SU-DHL-6 (cell line): ENCODE data around the gene PRR22.

Experiments
- CTCF ChIP-seq: fragments of 200-600 bp; sonication (generic); IDR thresholded peaks from one replicate; pipeline ENCODE4 v1.5.1; 2017; ENCODE audit warnings: antibody characterized with exemption, mild to moderate bottlenecking, low read length, moderate library complexity; ENCODE audit not compliant: insufficient read depth, poor library complexity, severe bottlenecking
- EZH2phosphoT487 ChIP-seq: fragments of 200-600 bp; sonication (generic), shearing (Covaris generic); conservative IDR thresholded peaks from 2 replicates; pipeline ENCODE4 v1.6.1; 2018; ENCODE audit warnings: mild to moderate bottlenecking, antibody characterized with exemption, low read length, moderate library complexity, mixed read lengths

- TF ChIP-seq EZH2phosphoT487 (no peak), CTCF (no peak)
Measured at GRCh38 chr19:5738423-5738822, 46.1 kb downstream of the PRR22 start.
